NCI-H1092 treated with DMSO at 0.1 percent for 48 hours (cell line): Measurements from ENCODE around the gene B4GALT2.

Experiments
- DNase-seq: peaks from one replicate; lab custom pipeline; 2025; lab: John Stamatoyannopoulos, UW

B4GALT2 gene

DNA sequence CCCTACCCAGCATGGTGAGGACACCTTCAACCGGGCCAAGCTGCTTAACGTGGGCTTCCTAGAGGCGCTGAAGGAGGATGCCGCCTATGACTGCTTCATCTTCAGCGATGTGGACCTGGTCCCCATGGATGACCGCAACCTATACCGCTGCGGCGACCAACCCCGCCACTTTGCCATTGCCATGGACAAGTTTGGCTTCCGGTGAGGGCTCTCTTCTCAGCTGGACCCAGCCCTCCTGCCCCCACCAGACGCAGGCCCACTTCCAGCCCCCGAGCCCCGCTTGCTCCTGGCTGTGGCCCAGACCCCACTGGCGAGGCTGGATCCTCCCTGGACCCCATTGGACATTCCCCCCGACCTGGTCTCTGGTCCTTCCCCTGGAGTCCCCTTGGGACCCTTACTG lies 5.8 kb downstream of the B4GALT2 start:
- DNase-seq, result no peak

DNA sequence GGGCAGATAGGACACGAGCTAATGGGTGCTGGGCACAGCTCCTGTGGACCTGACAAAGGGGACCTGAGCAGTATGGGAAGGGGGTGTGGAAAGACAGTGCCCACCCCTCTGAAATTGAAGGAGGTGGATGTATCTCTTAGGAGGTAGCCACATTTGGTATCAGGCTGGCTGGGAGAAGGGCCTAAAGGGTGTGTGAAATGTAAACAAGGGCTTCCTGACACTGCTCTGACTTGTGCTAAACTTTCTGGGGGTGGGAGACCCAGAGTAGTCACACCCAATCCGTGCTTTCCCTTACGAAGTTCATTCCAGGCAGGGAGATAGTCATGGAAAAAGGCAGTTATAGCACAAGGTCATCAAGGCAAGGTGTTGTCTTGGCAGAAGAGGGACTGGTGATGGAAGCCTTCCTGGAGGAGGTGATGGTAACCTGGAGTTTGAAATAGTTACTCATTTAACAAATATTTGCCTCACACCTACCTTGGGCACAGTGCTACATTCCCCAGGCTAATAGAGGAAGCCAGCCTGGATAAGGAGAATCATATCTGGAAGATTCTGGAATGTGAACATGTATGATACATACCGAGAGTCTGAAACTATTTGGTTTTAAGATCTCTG lies 7.1 kb downstream of the B4GALT2 start:
- DNase-seq, result no peak

DNA sequence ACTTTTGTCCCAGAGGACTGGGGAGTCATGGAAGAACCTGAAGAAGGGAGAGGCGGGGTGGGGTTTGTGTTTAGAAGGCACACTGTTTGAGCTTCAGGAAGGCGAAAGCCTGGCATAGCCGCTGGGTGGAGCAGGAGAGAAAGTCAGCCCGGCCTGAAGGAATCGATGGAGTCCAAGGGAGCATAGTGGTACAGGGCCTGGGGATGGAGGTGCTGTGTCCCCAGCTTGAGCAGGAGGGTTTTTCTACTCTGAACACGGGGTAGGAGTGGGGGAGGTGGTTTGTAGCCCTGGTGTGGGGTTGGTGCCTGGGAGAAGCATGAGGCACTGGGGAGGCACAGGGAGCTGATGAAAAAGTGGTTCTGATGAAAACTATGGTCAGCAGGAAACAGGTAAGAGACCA lies 7.7 kb downstream of the B4GALT2 start:
- DNase-seq, result no peak

DNA sequence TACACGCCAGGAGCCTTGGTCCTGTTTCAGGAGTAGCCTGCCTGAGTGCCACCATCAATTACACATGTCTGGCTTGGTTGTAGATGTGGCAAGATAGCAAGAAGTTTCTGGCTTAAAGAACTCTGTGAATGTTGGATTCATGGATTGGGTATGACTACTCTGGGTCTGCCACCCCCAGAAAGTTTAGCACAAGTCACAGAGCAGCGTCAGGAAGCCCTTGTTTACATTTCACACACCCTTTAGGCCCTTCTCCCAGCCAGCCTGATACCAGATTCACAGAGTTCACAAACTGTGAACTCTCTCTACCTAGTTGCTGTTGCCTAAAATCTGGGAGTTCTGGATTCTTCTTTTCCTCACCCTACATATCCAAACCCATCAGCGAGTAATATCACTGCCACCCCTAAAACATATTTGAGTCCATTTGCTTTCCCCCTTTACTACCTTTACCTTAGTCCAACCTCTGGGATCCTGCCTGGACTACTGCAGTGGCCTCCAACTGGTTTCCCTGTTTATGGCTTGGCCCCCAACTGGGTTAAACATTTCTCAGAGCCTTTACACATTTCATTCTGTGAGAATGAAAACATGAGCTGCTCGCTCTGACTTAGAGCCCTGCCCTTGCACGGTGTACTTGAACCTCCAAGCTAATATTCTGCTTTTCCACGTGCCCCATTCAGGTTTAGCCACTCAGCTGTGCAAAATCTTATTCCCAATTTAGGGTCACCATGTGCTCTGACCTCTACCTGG lies 8.3 kb downstream of the B4GALT2 start:
- DNase-seq, result no peak

DNA sequence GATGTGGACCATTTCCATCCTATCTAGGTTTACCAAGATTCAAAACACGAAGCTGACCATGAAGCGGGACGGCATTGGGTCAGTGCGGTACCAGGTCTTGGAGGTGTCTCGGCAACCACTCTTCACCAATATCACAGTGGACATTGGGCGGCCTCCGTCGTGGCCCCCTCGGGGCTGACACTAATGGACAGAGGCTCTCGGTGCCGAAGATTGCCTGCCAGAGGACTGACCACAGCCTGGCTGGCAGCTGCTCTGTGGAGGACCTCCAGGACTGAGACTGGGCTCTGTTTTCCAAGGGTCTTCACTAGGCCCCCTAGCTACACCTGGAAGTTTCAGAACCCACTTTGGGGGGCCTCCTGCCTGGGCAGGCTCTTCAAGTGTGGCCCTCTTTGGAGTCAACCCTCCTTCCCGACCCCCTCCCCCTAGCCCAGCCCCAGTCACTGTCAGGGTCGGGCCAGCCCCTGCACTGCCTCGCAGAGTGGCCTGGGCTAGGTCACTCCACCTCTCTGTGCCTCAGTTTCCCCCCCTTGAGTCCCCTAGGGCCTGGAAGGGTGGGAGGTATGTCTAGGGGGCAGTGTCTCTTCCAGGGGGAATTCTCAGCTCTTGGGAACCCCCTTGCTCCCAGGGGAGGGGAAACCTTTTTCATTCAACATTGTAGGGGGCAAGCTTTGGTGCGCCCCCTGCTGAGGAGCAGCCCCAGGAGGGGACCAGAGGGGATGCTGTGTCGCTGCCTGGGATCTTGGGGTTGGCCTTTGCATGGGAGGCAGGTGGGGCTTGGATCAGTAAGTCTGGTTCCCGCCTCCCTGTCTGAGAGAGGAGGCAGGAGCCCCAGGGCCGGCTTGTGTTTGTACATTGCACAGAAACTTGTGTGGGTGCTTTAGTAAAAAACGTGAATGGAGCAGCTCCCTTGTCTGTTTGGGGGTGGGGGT lies 11.5 kb downstream of the B4GALT2 start:
- no peak for DNase-seq

DNA sequence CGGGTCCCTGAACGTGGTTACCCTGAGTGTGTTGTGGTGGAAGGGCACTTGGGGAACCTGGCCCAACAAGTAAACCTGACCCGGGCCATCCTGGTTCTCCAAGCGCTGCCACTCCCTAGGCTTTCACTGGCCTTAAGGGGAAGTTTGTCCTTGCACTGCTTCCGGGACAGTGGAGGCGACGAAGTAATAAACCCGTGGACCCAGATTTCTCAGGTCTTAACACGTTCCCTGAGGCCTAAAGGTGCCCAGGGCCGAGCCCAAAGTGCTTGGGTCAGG lies 12.1 kb downstream of the B4GALT2 start:
- DNase-seq, result no peak

DNA sequence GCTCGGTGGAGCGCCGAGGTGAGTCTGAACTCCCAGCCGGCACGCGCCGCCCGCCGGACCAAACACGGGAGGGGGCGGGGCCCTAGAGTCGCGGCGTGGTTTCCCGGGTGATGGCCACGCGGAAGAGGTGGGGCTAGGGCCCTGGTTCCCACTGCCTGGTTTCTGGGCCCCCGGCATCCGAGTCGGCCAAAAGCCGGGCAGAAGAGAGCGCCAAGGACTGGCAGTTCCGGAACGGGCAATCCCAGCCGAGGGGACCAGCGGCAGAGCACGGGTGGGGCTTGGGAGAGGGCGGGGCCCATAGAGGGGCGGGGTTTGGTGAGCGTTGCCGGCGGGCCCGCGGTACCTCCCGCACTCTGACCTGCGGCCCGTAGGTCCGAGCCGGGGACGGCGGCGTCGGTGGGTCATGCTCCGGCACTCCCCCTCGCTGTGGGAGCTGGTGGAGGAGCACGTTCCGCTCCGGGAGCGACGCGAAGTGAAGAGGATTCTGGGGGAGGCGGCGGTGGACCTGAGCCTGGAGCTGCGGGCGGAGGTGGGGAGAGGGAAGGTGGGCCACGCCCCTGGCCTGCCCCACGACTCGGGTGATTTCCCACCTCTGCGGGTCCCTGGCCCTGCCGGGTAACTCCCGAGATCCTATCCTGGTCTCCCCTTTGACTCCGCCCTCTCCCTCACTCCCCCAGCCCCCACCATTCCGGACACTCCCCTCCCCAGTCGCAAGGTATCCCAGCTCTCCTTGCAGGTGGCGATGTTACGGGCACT lies 12.6 kb downstream of the B4GALT2 start, which contains the start of gene CCDC24:
Gene CCDC24 (plus strand): TSS at position 124 of the 756 bp plus-strand sequence. CDS start 280 bp downstream, at position 404.
- DNase-seq, result peak; percentile 53

DNA sequence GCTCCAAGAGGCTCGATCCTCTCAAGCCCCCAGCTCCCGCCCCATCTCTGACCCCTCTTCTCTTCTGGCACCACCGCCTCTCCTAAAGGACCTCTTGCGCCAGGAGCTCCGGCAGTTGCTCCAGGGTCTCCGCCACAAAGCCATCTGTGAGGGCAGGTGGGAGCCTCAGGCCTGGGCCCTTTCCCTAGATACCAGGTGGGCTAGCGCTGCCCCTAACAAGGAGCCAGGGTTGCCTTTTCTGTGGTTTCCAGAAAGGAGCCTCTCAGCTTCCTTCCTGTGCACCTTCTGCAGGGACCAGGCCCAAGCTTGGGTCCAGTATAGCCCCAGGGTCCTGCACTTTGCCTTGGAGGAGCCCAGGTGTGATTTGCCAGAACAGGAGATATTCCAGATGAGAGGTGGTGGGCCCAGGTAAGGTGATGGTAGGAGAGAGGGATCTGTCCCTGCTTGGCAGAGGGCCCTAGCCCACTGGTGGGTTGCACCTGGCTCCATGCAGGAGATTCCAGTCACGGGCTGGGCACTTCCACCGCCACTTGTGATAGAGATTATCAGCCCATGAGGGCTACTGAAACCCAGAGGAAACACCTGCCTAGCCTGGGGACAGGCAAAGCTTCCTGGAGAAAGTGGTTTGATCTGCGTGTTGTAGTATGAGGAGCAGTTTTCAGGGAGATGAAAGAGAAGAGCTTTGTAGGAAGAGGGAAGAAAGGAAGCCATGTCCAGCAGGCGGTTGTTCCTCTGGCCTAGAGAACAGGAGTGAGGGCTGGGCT lies 13.4 kb downstream of the B4GALT2 start:
- DNase-seq, result no peak

DNA sequence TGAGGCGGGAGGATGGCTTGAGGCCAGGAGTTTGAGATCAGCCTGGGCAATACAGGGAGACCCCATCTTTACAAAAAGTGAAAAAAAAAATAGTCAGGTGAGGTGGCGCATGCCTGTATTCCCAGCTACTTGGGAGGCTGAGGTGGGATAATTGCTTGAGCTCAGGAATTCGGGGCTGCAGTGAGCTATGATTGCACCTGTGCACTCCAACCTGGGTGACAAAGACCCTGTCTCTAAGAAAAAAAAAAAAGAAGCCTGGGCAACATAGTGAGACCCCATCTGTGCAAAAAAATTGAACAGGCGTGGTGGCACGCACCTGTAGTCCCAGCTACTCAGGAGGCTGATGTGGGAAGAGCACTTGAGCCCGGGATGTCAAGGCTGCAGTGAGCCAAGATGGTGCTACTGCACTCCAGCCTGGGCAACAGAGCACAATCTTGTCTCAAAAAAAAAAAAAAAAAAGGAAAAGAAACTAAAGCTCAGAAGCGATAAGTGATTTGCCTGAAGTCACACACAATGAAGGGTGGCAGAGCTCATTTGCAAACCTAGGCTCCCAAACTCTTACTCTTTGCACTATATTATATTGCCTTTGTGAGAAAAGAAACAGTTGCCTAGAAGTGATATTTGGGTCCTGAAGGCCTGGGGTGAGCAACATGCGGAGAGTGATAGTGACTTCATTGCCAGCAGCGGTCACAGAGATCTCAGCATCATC lies 14.3 kb downstream of the B4GALT2 start:
- no peak for DNase-seq

DNA sequence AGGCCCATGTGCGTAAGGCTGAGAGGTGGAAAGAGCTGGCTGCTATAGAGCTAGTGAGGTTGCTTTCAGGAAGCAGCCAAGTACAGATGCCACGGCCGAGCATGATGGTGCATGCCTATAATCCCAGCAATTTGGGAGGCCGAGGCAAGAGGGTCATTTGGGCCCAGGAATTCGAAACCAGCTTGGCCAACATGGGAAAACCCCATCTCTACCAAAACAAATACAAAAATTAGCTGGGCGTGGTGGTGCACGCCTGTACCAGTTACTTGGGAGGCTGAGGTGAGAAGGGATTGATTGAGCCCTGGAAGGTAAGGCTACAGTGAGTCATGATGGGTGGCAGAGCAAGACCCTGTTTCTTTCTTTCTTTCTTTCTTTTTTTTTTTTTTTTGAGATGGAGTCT lies 15.1 kb downstream of the B4GALT2 start:
- DNase-seq, result no peak

DNA sequence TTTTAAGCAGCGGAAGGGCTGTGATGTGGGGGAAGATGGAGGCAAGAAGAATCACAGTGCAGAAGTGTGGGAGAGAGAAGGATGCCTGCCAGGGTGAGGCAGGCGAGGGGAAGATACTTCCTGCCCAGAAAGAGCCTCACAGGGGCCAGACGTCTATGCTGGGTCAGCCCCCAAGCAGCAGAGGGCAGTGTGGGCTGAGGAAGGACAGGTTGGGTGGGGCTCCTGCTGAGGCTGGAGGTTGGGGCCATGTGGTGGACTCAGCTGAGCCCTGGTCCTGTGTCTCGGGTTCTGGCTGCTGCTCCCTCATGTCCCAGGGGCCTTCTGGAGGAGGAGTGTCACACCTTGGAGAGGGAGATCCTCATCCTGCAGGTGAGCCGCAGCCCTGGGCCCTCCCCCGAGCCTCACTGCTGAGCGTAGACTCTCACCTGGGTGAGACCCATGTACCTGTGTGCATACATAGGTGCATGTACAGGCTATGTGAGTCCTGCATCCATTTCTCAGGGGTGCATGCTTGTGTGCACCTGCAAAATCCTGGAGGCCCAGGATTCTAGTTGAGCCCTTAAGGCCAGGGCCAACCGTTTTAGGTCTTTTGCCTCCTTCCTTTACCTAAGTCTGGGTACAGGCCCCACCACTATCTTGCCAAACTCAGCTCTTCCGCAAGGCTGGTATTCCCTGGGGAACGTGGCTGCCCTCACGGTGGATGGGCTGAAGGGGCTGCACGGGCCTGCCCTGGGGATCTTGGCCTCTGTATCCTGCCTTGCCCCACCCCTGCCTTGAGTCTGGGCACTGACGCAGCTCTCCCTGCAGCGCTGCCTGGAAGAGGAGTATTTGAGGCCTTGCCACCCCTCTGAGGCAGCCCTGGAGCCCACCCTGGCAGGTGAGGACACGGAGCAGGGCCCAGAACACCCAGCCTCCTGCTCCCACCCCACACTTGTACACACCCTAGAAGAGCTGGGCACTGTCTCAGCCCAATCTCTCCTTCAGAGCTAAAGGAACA lies 16.1 kb downstream of the B4GALT2 start:
- no peak for DNase-seq

DNA sequence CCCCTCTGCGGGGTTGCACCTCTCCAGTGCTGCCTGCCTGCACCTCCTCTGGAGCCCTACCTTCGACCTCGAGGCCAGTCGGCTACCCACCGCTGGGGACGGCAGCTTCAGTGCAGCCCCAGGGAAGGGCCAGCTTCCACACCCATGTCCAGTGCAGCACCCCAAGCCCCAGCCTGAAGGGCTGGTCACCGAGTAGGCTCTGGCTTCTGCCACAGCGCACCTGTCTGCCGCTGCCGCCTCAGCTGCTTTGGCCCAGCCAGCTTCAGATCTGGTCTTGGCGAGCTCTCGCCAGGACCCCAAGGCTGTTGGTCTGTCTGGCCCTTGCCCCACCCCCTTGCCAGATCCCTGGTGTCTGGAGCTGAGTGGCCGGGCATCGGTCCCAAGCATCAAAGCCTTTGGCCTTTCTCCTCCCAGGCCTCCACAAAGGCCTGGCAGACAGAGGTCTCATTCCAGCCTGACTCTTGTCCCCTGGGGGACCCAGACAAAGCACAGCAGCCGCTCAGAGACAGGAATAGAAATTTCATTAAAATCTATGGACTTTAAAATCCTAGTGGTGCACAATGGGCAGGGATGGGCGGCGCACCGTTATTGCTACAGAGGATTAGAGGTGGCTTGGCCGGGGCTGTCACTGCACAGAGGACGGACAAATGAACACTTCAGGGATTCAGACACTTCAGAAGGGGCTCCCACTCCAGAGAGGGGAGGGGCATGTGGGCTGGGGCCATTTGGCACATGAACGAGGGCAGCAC lies 17.1 kb downstream of the B4GALT2 start:
- no peak for DNase-seq

DNA sequence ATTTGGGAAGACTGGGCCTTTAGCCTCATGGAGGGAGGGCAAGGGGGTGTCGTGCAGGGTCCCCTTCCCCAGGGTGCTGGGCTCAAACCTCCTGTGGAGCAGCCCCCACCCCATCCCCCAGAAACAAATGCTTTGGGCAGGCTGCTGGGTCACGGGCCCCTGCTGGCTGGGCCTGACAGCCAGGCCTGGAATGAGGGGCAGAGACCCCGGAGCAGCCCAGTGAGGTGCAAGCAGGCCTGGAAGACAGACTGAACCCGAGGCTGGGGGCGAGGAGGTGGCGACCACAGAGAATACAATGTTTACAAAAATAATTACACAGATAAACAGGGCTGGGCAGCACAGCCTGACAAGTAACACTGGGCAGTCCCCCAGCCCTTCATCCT lies 17.7 kb downstream of the B4GALT2 start:
- no peak for DNase-seq

DNA sequence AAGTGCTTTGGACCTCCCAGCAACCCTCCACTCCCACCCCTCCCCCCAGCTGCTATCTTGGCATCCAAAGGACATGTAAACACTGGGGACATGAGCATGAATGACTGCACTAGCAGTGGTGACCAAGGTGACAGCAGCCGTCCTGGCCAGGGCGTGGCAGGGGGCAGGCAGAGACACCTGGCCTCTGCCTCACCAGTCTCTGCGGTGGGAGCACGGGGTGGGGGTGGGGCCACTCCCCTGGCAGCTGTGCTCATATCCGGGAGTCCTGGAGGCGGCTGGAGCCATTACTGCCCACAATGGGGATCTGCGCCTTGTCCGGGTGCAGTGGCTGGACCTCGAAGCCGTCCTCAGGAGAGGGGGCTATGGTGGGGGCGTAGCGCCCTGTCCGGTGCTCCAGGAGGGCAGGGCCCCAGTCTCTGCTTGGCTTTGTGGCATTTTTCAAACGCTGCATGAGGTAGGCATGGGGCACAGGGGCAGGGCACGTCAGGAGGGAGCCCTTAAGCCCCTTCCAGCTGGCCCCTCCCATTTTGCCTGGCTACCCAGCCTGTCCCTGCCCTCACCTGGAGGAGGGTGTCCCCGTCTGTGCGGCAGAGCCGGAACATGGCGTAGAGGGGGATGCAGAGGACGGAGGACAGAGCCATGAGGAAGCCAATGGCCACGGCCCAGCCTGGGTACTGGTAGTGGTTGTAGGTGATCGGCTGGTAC lies 18.4 kb downstream of the B4GALT2 start:
- no peak for DNase-seq

DNA sequence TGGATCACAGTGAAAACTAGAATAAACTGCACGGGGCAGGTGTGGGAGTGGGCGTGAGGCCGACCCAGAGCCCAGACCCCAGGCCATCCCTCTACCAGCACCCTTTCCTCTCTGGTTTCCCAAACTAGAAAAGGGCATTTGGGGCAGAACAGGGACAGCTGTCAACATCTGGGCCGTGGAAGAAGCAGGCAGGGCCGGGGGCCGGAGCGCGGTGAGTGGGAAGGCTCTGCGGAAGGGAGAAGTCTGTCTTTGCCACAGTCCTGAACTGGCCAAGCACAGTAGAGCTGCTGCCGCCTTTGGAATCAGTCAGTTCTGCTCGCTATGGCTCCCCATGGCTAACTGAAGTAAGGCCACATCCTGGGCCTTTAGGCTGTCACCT lies 19.0 kb downstream of the B4GALT2 start:
- no peak for DNase-seq

DNA sequence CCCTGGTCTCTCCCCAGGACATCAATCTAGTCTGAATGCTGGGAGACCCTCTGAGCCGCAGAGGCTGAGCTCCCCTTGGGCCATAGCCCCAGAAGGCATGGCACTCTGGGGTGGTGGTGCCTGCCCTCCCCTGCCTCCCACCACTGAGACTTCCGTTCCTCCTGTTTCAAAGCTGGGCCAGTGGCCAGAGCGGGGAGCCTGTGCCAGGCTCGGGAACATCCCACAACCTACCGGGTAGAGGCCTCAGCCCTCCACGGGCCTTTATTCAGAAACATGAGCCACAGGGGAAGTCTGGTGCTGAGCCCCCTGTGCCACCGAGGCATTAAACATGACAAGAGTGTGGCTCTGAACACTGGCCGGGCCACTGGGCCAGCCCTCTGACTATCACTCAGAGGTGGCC lies 20.4 kb downstream of the B4GALT2 start:
- no peak for DNase-seq

DNA sequence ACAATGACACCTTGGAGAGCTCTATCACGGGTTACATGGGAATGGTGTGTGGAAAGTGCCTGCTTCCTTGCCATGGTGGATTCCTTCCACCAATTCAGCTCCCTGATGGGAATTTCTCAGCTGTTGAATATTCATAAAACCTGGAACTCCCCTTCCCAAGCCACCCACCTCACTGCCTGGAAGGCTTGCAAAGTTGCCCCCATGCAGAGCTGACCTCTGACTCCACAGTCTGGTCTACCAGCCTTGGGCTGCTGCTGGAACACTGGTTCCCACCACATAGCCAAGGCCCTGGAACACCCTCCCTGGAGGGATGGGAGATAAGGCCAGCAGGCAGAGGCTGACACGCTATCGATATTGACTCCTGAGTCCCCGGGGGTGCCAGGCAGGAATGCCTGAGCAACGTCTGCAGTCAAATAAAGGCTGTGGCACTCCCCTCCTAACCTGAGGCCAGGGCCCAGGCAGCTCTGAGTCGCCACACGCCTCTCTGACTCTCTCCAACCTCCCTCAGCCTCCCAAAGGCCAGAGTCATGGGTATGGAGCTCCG lies 21.2 kb downstream of the B4GALT2 start:
- no peak for DNase-seq

DNA sequence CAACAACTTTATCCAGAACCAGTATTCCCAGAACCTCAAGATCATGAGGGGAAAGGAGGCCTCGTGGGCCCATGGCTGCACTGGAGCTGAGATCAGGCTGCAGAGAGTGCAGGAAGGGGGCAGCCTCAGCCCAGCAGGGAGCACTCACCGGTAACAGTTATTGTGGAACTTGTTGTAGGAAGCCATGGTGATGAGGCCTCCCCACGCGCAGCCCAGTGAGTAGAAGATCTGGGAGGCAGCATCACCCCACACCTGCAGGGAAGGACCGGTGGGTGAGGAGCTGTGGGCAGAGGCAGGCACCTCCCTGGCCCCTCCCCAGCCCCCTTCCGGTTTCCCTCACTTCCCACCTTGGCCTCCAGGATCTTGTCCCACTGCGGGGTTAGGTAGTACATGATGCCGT lies 23.2 kb downstream of the B4GALT2 start:
- DNase-seq, result no peak
